Measurements from ENCODE around the gene LNP1.

DNA sequence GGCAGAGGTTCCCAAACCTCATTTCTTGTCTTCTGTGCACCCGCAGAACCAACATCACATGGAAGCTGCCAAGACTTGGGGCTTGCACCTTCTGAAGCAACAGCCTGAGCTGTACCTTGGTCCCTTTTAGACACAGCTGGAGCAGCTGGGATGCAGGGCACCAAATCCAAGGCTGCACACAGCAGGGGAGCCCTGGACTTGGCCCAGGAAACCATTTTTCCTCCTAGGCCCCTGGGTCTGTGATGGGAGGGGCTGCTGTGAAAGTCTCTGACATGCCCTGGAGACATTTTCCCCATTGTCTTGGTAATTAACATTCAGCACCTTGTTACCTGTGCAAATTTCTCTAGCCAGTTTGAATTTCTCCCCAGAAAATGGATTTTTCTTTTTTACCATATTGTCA, 57.5 kb downstream of the LNP1 start:
- no peak for TF ChIP-seq CTCF (IDR thresholded peaks at IDR 0.05; ENCODE audit: low read depth, low read length, missing input control)
- no peak for TF ChIP-seq RXRA (IDR thresholded peaks at IDR 0.05)
